ENCODE measurements around the gene STAT3. TPM values are rescaled to one million over a fixed set of nuclear protein-coding genes. Genes with fewer than 3 reads are reported as not detected.
A peak's percentile ranks its signal among the peaks of the same experiment; 100 is the strongest.
"Not testable (repeated sequence)": the region's sequence is repeated elsewhere in the genome, so short reads cannot be mapped to it uniquely, and the experiment has no call there.

STAT3 gene
- total RNA-seq, 1 experiment from 2014 or later: 78.5 TPM

DNA sequence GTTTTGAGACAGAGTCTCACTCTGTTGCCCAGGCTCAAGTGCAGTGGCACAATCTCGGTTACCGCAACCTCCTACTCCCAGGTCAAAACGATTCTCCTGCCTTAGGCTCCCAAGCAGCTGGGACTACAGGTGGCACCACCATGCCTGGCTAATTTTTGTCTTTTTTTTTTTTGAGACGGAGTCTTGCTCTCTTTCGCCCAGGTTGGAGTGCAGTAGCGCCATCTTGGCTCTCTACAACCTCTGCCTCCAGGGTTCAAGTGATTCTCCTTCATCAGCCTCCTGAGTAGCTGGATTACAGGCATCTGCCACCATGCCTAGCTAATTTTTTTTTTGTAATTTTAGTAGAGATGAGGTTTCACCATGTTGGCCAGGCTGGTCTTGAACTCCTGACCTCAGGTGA, 70.3 kb downstream of the STAT3 start:
- not testable (repeated sequence) for DNase-seq (ENCODE audit: low spot score)

DNA sequence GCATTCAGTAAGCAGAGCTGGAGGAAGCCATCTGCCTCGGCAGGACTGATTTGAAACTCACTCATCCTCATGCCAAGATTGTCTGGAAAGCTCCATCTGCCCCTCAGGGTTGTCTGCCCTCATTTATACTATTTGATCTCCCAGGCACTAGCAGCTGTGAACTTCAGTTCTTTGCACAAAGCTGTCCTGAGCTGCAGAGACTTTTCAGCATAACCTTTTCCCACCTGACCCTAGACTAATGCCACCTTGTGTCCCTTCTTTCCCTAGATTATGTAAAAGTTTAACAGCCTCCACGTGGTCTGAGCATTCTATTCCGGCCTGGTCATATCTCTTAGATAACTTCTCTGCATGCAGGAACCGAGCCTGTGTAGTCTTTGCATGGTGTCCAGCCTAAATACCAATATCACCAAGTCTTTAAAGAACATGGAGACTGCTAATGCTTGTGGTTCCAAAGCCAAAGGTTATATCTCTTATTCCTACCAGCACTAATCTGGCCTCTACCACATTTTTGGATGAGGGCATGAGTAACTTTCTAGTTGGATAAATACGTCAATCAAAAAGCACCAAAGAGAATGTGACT, 70.9 kb downstream of the STAT3 start:
- no peak for DNase-seq (ENCODE audit: low spot score)

DNA sequence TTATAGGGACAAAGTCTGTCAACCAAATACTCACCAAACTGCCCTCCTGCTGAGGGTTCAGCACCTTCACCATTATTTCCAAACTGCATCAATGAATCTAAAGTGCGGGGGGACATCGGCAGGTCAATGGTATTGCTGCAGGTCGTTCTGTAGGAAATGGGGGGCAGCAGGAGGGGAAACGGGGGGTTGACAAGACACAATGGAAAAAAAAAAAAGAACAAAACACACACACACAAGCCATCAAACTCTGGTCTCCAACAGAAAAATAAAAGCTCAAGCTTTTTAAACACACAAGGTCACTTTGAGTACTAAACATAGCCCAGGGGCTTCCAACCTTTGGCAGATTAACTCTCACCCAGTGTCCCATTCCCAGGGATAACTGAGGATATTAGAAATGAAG, 71.5 kb downstream of the STAT3 start:
- DNase-seq (ENCODE audit: low spot score): no peak

DNA sequence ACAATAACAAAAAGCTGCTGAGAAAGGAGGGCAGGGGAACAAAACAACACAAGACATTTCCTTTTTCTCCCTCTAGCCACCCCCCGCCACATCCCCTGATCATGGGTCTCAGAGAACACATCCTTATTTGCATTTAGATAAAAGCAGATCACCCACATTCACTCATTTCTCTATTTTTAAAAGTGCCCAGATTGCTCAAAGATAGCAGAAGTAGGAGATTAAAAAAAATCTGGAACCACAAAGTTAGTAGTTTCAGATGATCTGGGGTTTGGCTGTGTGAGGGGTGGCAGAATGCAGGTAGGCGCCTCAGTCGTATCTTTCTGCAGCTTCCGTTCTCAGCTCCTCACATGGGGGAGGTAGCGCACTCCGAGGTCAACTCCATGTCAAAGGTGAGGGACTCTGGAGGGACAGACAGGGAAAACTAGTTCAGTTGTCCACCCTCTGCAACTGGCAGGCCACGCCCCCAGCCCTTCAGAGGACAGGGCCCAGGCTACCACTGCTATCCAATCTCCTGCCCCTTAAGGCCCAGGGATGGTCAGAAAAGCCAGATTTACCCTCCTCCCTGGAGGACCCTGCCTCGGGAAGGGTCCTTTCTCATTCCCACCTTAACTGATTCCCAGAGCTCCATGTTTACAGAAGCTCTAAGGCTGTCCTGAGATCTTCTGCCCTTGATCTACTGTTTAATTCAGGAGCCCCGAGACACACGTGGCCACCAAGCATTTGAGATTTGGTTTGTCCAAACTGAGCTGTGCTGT, 72.7 kb downstream of the STAT3 start:
- DNase-seq (ENCODE audit: low spot score): no peak

DNA sequence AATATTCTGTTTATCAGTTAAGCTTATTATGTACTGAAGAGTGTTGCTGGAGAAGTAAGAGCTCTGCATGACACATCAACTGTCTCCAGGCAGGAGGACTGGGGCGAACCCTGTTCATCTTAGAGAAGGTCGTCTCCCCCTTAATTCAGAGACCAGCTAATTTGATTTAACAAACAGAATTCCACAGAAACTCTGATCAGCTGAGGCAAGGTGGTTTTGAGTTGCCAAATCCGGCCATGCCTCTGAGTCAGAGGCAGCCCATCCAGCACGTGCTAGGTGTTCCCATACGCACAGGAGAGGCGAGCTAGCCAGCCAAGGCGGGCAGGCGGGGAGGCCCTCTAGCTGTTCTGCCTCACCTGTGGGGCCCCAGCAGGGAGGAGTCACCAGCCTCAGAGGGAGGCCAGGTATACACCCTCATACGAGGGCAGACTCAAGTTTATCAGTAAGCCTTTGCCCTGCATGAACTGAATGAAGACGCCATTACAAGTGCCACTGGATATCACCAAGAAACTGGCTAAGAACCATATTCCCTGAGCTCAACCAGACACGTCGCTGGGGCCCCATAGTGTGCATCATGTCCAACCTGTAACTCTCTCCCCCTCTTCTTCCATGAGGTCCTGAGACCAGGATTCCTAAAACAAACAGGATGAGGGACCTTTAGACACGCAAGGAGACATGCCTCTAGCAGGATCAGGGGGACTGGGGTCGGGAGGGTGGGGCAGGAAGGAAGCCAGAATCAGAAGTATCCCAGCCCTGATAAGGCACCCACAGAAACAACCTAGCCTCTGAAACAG, 74.3 kb downstream of the STAT3 start:
- DNase-seq (ENCODE audit: low spot score): no peak

DNA sequence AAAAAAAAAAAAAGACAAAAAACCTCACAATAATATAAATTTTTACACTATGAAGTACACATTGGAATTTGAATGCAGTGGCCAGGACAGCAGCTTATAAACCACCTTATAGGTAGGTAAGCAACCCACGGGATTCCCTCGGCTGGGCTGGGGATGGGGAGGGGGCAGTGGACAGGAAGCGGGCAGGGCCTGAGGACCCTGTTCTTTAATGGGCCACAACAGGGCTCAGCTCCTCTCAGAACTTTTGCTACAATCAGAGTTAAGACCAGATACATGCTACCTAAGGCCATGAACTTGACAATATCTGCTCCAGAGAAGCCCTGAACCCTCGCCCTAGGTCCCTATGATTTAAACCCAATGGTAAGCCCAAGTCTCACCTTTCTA, 74.9 kb downstream of the STAT3 start:
- DNase-seq (ENCODE audit: low spot score): no peak

DNA sequence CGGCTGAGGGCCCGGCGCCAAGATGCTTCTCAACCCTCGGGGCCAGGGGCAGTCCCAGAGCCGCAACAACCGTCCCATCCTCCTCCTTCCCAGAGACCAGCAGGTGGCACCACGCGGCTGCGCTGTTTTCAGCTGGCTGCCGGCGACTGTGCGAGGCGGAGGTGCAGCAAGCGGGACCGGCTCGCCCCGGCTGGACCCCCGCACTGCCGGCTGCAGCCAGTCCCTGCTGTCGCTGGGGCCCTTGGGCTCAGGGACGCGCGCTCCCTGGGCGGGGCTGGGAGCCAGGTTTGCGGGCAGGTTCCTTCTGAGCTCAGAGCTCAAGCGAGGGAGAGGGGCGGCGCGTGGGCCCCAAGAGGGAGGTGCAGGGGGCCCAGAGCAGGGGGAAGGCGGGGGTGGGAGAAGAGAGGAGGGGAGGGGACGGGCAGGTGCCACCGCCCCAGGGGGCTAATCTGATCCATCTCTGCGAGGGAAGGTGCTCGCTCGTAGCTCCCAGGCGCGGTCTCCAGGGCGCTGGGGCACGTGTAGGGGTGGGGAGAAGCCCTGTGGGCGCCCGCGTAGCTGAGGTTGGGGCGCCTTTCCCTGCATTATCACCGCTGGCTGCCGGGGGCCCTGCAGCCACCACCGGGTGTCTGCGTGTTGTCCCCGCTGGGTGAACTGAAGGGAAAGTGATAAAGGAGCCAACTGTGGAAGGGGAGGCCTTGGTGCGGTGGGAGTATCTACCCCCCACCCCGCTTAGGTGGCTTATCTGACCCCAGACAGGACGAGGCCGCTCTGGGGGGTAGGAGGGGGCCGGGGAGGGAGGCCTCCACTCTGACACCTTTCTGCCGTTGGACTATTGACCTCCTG, 75.7 kb downstream of the STAT3 start:
- DNase-seq (ENCODE audit: low spot score): peak; percentile 52

DNA sequence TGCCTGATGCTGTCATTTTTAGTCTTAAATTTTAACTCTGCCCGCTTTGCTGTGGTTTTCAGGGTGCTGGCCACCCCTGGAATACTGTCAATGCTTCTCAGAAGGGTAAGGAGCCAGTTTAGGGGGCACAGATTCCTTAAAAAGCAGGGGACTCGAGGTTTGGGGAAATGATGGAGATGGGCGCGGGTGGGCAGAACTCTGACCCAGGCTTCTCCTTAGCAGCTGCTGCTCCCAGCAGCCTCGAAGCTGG, 76.3 kb downstream of the STAT3 start:
- DNase-seq (ENCODE audit: low spot score): no peak

DNA sequence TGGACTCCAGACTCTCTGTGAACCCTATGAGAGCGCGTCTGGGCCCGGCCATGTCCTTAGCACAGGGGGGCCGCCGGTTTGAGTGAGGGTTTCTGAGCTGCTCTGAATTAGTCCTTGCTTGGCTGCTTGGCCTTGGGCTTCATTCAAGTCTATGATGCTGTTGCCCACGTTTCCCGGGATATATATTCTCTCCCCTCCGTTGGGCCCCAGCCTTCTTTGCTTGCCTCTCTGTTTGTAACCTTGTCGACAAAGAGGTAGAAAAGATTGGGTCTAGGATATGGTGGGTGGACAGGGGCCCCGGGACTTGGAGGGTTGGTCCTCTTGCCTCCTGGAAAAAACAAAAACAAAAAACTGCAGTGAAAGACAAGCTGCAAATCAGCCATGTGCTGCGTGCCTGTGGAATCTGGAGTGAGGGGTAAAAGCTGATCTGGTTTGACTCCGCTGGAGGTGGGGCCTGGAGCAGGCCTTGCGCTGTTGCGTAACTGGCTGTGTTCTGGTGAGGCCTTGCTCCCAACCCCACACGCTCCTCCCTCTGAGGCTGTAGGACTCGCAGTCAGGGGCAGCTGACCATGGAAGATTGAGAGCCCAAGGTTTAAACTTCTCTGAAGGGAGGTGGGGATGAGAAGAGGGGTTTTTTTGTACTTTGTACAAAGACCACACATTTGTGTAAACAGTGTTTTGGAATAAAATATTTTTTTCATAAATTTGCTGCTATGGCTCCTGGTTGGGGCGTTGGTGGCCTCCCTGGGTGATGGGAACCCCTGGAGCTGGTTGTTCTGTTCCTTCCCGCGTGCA, 76.8 kb downstream of the STAT3 start:
- no peak for DNase-seq (ENCODE audit: low spot score)

DNA sequence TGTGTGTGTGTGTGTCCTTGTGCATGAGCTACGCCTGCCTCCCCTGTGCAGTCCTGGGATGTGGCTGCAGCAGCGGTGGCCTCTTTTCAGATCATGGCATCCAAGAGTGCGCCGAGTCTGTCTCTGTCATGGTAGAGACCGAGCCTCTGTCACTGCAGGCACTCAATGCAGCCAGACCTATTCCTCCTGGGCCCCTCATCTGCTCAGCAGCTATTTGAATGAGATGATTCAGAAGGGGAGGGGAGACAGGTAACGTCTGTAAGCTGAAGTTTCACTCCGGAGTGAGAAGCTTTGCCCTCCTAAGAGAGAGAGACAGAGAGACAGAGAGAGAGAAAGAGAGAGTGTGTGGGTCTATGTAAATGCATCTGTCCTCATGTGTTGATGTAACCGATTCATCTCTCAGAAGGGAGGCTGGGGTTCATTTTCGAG, 77.4 kb downstream of the STAT3 start:
- DNase-seq (ENCODE audit: low spot score): no peak

DNA sequence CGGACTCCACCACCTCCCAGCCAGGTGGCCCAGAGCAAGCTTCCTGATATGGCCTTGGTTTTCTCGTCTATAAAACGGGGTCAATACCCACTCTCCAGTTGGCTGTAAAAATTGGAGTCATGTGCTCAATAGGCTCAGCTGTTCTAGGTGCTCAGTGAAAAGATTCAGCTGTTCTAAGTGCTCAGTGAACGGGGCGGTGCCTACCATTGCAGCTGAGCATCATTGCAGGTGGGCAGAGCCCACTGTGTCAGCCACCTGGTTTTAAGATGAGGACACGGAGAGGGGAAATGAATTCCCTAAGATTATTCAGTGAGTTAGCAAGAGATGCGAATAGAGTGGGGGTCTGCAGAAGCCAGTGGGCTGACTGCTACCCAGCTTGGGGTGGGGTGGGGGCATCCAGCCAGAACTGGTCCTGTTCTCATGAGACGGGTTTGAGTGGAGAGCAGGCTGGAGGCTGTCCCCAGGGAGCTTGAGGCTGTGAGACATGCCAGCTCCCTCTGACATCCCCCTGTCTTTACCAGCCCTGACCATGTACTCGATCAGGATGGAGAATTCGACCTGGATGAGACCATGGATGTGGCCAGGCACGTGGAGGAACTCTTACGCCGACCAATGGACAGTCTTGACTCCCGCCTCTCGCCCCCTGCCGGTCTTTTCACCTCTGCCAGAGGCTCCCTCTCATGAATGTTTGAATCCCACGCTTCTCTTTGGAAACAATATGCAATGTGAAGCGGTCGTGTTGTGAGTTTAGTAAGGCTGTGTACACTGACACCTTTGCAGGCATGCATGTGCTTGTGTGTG, 78.1 kb downstream of the STAT3 start:
- no peak for DNase-seq (ENCODE audit: low spot score)

DNA sequence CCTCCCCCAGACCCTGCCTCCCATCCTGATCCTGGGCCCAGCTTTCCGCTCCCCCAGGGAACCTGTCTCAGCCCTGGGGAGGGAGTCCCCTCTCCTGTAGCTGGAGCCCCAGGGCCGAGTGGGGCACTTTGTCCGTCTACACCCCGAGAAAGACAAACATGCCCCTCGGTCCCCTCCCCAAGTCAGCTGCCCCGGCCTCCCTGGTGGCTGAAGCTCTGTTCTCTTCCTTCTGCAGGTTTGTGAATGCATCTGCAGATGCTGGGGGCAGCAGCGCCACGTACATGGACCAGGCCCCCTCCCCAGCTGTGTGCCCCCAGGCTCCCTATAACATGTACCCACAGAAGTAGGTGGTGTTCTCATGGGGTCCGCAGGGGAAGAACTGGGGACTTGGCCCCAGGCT, 79.1 kb downstream of the STAT3 start:
- no peak for DNase-seq (ENCODE audit: low spot score)

DNA sequence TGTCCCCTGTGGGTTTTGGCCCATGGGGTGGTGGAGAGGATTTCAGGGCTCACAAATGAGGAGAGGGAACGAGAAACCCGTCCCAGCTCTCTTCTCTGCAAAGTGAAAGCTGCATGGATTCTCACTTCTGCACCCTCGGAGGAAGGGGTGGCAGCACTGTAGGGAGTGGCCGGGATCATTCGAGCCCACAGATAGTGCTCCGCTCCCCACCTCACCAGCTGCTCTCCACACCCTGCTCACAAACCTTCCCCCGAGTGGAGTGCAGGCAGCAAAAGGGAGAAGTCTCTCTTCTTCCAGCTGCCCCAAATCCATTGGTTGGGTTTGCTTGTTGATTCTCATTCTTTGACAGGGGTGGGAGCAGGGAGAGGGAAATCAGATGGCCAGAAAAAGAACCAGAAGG, 79.8 kb downstream of the STAT3 start:
- no peak for DNase-seq (ENCODE audit: low spot score)

DNA sequence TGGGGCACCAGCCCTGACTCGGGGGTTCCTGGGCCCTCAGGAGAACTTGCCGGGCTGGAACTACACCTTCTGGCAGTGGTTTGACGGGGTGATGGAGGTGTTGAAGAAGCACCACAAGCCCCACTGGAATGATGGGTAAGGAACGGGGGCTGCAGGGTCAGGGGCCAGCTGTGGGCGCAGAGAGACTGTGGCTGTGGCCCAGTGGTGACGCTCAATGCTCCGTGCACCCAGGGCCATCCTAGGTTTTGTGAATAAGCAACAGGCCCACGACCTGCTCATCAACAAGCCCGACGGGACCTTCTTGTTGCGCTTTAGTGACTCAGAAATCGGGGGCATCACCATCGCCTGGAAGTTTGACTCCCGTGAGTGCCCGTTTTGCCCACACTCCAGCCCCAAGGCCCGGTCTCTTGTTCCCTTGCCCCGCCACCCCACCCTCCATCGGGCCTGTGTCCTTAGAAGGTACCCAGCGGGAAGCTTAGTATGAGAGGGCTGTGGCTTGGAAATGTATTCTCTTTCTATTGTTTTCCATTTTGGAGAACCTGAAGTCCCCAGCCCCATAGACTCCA, 80.8 kb downstream of the STAT3 start:
- DNase-seq (ENCODE audit: low spot score): no peak

DNA sequence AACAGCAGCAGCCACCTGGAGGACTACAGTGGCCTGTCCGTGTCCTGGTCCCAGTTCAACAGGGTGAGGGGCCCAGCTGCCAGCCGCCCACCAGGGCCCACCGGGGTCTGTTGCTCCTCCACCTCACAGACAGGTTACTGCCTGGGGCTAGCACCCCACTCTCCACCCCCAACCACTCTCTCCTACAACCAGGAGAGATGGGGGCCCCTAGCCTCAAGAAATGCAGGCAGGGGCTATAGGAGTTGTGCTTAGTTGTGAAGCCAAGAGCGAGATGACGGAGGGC, 81.9 kb downstream of the STAT3 start:
- no peak for DNase-seq (ENCODE audit: low spot score)

DNA sequence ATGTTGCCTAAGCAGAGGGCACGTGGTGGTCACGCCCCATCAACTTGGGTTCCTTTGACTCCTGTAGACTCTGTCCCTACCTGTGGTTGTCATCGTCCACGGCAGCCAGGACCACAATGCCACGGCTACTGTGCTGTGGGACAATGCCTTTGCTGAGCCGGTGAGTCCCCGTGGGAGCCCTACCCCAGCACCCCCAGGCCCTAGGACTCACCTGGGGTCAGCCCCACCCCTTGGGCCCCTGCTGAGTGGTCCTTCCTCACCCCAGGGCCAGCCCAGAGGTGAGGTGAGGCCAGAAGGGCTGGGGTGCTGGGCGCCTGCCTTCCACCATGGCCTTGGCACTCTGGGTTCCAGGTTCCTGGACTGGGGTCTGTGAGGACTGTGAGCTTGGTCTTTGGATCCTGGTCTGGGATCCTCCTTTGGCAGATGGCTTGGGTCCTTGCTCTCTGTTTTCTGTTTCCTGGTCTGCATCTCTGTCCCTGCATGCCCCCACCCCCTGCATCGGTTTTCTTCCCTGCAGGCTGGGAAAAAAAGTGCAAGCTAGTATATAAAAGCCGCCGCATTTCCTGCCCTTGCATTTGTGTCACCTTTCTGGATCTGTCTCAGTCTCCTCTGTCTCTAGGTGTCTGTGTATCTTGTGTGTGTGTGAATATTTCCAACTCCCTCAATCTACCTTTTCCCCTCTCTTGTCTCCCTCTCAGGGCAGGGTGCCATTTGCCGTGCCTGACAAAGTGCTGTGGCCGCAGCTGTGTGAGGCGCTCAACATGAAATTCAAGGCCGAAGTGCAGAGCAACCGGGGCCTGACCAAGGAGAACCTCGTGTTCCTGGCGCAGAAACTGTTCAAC, 82.5 kb downstream of the STAT3 start:
- DNase-seq (ENCODE audit: low spot score): no peak

DNA sequence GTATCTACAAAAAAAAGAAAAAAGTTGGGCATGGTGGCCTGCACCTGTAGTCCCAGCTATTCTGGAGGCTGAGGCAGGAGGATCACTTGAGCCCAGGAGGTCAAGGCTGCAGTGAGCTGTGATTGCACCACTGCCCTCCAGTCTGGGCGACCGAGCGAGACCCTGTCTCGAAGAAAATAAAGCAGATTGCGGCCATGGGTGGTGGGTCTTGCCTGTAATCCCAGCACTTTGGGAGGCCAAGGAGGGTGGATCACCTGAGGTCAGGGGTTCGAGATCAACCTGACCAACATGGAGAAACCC, 83.3 kb downstream of the STAT3 start:
- not testable (repeated sequence) for DNase-seq (ENCODE audit: low spot score)

DNA sequence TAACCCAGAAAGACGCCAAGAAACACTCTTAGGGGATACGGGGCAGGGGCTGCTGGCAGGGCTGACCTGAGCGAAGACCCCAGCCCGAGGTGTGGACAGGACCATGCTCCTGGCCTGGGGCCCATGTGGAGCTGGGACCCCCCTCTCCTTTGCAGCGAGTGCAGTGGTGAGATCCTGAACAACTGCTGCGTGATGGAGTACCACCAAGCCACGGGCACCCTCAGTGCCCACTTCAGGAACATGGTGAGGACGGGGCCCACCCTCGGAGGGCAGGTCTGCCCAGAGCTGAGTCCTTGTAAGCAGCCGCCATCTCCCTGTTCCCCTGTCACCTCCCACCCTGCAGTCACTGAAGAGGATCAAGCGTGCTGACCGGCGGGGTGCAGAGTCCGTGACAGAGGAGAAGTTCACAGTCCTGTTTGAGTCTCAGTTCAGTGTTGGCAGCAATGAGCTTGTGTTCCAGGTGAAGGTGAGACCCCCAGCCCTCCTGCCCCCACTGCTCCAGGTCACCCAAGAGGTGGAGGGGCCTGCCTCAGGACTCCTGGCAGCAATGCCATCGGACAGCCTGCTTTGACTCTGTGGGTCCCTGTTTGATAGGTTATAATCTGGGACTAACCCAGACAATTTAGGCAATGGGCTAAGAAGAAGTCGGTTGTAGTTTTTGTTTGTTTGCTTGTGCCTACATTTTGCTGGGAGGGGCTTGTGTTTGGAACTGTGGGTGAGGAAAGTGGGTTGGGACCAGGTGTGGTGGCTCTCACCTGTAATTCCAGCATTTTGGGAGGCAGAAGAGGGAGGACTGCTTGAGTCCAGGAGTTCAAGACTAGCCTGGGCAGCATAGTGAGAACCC, 83.8 kb downstream of the STAT3 start:
- DNase-seq (ENCODE audit: low spot score): no peak

DNA sequence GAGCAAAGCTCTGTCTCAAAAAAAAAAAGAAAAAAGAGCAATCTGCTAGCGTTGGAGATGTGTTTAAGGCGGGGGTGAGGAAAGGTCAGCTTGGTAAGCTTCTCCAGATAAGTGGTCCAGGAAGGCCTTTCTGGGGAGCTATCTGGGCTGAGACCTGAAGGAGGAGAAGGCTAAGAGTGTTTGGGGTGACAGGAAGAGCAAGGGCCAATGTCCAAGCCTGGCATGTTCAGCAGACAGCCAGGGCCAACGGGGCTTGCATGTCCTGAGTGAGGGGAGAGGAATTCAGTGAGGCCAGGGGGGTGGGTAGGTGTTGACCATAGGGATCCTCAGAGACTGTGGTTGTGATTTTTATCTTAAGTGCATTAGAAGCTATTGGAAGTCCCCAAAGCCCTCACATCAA, 84.5 kb downstream of the STAT3 start:
- DNase-seq (ENCODE audit: low spot score): no peak

Measured in A172 (cell line).